CD4-positive, alpha-beta T cell treated with Interleukin-21 for 1 hour (primary cell): ENCODE measurements around the gene SLC29A3.

ENCODE experiments used
- DNase-seq: peaks from one replicate; pipeline ENCODE4 v3.0.0-alpha.2; 2020

SLC29A3 gene

DNA sequence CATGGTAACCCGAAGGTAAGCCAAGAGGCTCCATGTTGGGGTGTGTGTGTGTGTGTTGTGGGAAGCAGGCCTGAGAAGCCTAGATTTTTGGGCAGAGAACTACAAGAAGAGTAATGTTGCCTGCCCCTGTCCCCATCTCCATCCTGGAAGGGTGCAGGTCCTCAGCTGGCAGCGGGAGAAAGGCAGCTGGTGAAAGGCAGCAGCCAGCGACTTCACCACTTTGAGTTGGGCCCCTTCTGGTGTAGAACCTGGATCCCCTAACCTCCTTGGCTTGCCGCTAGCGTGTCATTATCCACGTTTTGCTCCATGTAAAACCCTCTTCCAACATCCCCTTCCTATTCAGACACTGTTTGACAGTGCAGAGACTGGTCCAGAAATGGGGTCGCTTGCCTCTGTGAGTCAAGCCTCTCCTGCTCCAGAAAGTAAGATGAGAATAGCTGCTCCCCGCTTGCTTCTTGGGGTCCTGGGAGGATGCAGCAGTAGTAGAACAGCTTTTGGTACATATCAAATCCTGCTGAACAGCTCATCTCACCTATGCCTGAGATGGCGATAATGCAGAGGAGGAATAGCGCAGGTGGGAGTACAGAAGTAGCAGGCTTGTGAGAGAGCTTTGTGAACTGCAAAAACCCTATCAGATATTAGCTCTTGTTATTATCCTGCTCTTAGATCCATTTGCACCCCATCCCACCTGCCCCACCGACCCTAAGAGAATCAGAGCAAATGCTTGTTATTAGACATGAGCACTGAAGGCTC lies 55.6 kb downstream of the SLC29A3 start:
- DNase-seq: no peak

- DNase-seq: no peak
Measured at GRCh38 chr10:71375952-71376351, 56.9 kb downstream of the SLC29A3 start.

- DNase-seq: no peak
Measured at GRCh38 chr10:71378336-71379117, 59.5 kb downstream of the SLC29A3 start.

- DNase-seq: no peak
Measured at GRCh38 chr10:71379118-71379766, 60.2 kb downstream of the SLC29A3 start.

GRCh38 chr10:71380841-71381240 lies 61.8 kb downstream of the SLC29A3 start:
- no peak for DNase-seq

DNA sequence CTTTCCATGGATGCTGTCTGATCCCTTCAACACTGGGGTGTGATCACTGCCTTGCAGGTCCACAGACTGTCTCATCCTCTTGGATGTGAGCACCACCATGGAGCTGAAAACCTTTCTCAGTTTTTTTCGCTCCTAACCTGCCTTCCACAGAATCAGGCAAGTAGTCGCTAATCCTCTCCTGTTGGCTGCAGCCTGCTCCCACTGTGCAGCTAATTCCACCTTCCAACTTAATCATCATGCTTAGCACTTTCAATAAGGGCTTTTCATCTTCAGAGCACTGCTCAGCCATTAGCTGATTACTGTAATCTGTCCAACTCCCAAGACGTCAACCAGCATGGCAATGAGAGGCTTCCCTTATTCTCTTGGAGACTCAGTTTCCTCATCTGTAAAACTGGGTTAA lies 62.6 kb downstream of the SLC29A3 start:
- no peak for DNase-seq

DNA sequence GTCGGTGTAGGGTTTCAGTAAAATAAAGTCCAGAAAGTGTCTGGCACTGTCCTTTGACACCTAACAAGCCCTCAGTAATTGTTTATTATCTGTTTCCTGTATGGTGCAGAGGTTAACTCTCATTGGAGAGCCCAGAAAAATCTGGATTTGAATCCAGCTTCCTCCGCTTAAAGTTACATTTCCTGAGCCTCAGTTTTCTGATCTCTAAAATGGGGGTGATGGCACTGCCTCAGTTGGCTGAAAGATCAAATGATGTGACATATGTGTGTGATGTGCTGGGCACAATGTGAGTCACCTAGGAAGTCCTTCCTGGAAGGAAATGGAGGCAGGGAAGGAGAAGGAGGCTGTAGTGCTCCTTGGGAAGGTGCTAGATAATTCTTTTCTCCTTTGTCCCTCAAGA lies 63.0 kb downstream of the SLC29A3 start:
- DNase-seq: no peak

GRCh38 chr10:71382757-71383156 lies 63.7 kb downstream of the SLC29A3 start:
- DNase-seq: no peak

- peak; percentile 72 for DNase-seq
Measured at GRCh38 chr10:71383972-71384687, 65.1 kb downstream of the SLC29A3 start.

DNA sequence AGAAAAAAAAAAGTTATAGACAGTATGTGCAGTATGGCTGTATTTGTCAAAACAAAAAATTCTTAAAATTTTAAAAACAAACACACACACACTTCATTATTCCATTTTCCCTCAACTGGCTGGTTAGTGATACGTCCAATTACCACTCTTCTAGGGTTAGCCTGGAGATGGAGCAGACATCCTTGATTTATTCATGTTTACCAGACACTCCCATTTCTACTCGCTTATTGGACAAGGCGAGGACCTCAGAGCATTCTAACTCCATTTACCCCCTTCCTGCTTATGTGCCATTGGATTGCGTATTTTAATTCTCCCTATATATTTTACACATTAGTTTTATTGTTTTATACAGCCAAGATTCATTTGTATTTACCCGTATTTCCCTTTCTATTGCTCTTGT lies 69.1 kb downstream of the SLC29A3 start:
- no peak for DNase-seq

DNA sequence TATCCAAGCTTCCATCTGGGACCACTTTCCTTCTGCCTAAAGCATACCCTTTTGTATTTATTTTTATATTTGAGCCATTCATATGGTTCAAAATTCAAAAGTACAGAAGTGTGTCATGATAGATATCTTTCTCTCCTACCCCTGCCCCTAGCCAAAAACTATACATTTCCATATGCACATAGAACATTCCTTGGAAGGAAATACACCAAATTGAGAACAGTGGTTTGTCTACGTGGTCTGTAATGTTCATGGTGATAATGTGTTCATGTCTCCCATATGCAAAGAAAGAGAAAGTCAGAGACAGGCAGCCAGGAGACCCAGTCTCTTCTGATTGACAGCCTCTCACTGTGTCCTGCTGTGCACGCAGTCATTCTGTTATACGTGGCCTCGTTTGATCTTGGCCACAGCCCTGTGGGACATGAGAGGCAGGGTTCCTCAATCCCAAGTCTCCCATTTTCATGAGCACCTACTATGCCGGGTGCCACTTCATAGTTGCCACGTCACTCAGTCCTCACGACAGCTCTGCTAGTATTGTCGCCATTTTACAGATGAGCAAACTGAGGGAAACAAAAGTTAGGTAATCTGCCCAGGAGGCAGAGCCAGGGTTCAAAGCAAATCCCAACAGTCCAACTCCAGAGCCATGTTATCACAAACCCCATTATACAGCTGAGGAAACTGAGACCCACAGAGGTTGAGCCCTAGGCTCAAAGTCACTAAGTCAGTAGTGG lies 69.7 kb downstream of the SLC29A3 start:
- DNase-seq: no peak

DNA sequence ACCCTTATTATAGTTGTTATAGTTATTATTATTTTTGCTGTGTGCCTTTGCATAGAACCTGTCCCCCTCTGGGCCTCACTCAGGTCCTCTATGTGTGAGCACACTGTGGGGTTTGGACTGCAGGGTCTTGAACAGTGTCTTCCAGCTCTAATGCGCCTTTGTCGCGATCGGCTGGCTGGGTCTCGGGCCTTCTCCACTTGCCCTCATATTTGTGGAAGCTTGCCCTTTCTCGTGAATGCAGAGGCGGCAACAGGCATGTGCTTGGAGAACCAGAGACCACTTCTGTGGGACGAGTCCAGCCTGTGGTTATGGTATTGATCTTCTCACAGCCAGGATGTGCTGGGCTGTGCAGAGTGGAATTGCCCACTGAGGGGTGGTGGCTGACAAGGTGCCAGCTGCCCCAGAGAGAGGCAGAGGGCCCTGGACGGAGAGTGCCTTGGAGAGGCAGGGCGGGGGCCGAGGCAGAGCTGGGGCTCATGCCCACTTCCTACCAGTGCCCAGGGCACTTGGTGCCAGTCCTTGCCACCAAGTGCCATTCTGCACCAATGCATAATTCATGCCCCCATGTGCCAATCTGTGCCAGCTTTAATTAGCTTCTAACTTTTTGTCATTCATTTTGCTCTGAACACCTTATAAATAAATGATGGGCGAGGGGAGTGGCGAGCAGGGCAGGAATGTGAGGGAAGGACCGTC lies 70.9 kb downstream of the SLC29A3 start:
- DNase-seq: no peak

- no peak for DNase-seq
Measured at GRCh38 chr10:71390461-71390835, 71.4 kb downstream of the SLC29A3 start.

DNA sequence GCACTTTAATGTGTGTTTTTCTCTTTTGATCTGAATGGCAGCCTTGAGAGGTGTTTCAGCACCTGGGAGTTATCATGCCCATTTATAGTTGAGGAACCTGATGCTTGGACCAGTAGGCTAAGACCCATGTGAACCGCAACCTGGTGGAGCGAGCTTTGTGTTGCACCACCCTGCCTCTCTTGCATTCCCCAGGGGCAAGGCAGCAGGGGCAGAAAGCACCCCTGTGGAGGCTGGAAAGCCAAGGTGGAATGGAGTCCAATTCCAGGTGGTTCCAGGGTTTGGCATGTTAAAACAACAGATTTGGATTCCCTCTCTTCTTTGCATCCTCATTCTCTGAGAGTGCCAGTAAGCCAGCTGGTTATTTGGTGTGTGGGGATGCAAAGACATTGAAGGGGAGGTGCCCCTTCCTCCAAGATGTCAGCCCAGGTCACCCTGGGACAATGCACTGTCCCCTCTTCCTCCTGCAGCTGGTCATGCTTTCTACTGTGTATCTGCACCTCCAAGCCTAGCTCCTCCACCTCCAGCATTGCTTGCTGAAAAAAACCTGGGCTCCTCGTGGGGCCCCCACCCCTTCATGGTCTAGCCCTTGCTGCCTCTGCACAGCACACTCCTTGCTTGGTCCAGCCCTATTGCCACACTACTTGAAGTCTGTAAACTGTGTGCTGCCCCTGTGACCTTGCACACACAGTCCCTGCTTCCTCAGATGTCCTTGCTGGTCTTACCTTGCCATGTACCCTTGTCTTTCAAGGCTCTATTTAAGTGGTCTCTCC lies 72.0 kb downstream of the SLC29A3 start:
- DNase-seq: no peak

DNA sequence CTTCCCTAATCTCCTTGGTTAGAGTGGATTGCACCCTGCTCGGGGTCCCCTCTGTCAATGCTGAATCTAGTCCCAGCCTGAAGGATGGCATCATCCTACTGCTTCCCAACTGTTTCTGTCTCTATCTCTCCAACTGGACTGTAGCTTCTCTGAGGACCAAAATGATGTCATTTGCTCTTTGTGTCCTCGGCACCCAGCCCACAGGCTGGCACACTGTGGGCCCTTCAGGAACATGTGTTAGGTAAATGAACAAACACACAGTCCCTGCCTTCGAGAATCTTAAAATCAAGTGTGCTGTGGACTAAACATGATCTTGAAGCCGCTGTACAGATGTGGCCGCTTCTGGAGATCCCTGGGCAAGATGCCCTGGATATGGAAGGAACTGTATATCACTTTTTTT lies 72.6 kb downstream of the SLC29A3 start:
- DNase-seq: no peak

- no peak for DNase-seq
Measured at GRCh38 chr10:71392292-71392691, 73.2 kb downstream of the SLC29A3 start.

DNA sequence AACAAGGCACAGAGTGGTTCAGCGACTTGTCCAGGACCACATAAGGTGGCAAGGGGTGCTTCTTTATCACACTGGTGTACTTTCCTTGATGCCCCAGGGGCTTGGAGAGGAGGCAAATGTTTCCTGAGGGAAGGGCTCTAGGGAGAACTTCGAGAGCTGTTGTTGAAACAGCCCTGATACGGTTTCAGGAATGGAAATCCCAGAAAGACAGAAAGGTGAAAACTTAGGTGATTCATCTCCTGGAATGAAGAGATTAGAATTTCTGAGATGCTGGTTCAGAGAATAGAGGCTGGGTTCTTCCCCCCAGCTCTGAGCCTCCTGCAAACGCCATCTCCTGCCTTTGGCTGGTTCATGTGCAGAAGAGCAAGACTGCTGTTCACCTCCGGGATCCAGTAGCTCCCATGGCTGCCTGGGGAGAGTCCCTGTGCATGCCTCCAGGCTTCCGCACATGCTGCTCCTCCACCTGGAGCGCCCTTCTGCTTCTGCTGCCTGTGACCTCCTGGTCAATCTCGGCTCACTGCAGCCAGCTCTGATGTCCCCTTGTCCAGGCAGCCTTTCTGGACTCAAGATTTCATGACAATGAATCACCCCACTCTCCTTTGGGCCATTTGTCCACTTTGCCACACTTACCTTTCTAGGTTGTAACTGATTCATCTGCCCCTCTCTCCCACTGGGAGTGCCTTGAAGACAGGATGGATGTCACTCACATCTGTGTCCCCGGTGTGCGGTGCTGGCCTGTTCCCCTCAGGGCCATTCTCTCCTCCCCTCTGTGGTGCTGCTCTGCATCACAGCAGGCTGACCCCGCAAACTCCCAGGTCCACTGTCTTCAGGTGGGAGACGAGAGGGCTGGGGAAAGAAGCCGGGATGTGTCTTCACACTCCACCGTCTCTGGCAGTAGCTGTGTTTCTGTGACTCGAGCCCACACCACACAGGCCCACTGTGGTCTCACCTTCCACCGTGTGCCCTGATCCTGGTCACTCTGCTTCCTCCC lies 74.0 kb downstream of the SLC29A3 start:
- DNase-seq: no peak

DNA sequence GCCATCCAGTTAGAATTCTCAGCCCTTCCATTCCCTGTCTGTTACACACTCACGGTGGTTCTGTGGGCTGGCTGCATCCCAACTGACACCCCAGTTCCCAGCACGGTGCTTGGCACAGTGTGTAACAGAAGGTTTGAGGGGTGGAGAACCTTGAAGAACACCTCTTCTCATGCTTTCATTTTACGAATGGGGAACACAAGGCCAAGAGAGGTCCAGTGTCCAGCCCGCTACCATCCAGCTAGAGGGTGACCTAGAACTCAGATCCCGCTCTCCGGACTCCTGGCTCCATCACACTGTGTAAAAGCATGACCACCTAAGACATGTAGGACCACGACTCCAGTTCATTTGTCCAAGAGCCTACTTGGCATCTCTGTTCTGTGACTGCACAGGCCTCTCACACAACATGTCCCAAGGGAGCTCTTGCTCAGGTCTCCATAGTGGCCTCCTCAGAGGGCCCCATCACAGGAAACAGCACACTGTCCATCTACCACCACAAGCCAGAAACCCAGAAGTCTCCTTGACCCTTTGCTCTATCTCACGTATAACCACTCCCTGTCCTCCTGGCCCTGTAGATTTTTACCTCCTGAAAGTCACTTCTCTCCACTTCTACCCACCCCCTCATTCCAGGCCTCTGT lies 74.9 kb downstream of the SLC29A3 start:
- no peak for DNase-seq

DNA sequence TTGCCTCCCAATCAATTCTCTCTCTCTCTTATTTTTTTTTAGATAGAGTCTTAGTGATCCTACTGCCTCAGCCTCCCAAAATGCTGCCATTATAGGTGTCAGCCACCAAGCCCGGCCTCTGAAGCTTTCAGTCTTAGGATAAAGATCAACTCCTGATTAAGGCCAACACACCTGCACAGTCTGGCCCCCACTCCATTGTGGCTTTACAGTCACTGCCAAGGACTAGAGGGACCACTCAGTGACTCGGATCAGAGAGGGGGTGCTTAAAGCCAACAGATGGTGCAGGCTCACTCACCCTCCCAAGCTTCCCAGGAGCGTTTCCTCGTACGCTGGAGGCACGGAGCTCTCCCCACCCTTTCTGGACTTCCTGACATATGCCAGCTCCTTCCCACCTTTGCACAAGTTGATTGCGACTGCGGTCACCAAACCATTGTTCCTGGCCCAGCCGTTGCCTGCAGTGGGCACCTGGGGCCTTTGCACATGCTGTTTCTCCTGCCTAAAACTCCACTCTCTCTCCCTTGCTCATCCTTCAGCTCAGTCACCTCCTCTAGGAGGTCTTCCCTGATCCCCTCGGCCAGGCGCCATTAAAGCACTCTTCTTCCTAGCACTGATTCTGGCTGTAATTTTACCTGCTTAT lies 76.0 kb downstream of the SLC29A3 start:
- DNase-seq: no peak
